Measurements from ENCODE around the gene COL9A3. TPM values are rescaled to one million over a fixed set of nuclear protein-coding genes. Genes with fewer than 3 reads are reported as not detected.
"Not testable (repeated sequence)": the region's sequence is repeated elsewhere in the genome, so short reads cannot be mapped to it uniquely, and the experiment has no call there.

Gene COL9A3
- total RNA-seq, 2 experiments from 2014 or later = not detected

- Histone ChIP-seq H3K4me1 (ENCODE audit: insufficient read depth, low read length) (no peaks in the 10 kb centered on the region), H3K4me3 (ENCODE audit: low read length) (no peak overlapping the region), H3K27ac (ENCODE audit: low read depth in 1 of 2, low read length in 2 of 2) (no peak overlapping the region), H3K9me3 (ENCODE audit: control insufficient read depth in 1 of 2, insufficient read depth in 1 of 2, low read length in 2 of 2) (no peaks in the 10 kb centered on the region), H3K27me3 (ENCODE audit: control insufficient read depth in 1 of 2, insufficient read depth in 2 of 2, low read length in 2 of 2) (no peaks in the 10 kb centered on the region), H3K36me3 (ENCODE audit: insufficient read depth, low read length) (peaks cover 3% of the 10 kb centered on the region)
- no peak for ATAC-seq (ENCODE audit: poor library complexity)
- no peak for DNase-seq
- ChIA-PET CTCF (no interaction called here), POLR2A (no interaction called here)
- Mint-ChIP-seq H3K27ac (no peak overlapping the region), H3K4me1 (ENCODE audit: low read depth) (no peaks in the 10 kb centered on the region), H3K36me3 (ENCODE audit: low read depth) (peaks cover 4% of the 10 kb centered on the region), H3K9me3 (no peaks in the 10 kb centered on the region), H3K27me3 (no peaks in the 10 kb centered on the region), H3K4me3 (no peak overlapping the region)
- intact Hi-C loops (cut with DNase I, micrococcal nuclease) = no loop called here
- no peak for TF ChIP-seq CTCF (IDR thresholded peaks at IDR 0.05)
These were observed 27.3 kb downstream of the COL9A3 start for GRCh38 chr20:62844182-62844581.

DNA sequence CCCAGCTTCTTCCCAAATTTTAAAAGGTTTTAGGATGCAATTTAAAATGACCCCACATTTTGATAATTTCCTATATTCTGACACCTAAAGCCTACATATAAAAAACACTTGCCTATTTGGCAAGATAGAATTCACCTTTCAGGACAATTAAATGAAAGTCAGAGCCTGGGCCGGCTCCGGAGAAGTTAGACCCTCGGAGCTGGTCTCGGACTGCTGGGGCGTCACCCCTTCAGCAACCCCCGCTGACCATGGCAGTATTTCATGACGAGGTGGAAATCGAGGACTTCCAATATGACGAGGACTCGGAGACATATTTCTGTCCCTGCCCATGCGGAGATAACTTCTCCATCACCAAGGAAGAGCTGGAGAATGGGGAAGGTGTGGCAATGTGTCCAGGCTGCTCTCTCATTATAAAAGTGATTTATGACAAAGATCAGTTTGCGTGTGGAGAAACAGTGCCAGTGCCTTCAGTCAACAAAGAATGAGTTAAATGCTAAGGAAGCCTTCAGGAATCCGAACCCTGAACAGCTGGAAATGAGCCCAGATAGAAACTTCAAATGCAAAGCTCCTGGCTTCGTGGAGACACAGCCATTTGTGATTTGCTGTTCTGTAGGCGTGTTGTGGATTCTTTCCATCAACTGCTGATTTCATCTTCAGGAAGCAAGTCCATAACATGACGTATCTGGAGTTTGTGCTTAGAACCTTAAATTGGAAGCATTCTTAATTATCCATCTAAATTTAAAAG, 28.7 kb downstream of the COL9A3 start:
- ChIA-PET CTCF (no interaction called here), POLR2A (no interaction called here)
- no peaks in the 10 kb centered on the region for H3K27me3 ChIP-seq (ENCODE audit: control insufficient read depth in 1 of 2, insufficient read depth in 2 of 2, low read length in 2 of 2)
- intact Hi-C loops (cut with DNase I, micrococcal nuclease) = no loop called here
- no peaks in the 10 kb centered on the region for H3K4me1 ChIP-seq (ENCODE audit: insufficient read depth, low read length)
- peaks cover 3% of the 10 kb centered on the region for H3K36me3 ChIP-seq (ENCODE audit: insufficient read depth, low read length)
- H3K4me1 Mint-ChIP-seq (ENCODE audit: low read depth) = no peaks in the 10 kb centered on the region
- no peak for TF ChIP-seq CTCF (IDR thresholded peaks at IDR 0.05)
- DNase-seq (no peak), ATAC-seq (ENCODE audit: poor library complexity) (no peak)
- H3K27ac ChIP-seq (ENCODE audit: low read depth in 1 of 2, low read length in 2 of 2) = no peak overlapping the region
- peaks cover 12% of the 10 kb centered on the region for H3K36me3 Mint-ChIP-seq (ENCODE audit: low read depth)
- no peak overlapping the region for H3K4me3 Mint-ChIP-seq
- H3K27me3 Mint-ChIP-seq = no peaks in the 10 kb centered on the region
- H3K9me3 Mint-ChIP-seq = no peaks in the 10 kb centered on the region
- no peak overlapping the region for H3K27ac Mint-ChIP-seq
- H3K9me3 ChIP-seq (ENCODE audit: control insufficient read depth in 1 of 2, insufficient read depth in 1 of 2, low read length in 2 of 2) = no peaks in the 10 kb centered on the region
- no peak overlapping the region for H3K4me3 ChIP-seq (ENCODE audit: low read length)

DNA sequence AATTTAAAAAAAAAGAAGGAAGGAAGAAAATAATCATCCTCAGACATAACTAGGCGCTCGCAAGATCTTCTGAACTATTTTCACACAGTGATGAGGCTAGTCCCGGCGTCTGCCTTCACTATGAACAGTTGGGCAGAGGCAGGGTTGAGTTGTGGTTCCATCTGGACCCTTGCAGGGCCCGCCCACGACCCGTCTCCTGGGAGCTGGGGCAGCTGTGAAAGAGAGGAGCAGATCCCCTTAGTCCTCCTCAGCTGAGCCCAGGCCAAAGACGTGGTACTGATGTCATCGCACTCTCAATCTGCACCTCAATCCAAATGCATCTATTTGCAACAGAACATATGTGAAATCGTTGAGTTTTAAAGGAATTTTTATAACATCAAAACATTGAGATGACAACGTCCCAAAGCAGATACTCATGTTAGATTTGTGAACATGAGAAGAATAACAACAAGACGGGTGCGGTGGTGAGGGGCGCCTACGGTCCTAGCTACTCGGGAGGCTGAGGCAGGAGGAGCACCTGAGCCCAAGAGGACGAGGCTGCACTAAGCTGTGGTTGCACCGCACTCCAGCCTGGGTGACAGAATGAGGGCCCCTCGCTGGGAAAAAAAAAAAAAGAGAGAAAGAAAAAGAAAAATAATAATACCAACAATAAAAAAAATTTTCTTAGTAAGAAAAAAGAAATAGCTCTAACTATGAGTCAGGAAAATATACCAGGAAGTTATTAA, 29.5 kb downstream of the COL9A3 start:
- no peaks in the 10 kb centered on the region for H3K9me3 ChIP-seq (ENCODE audit: control insufficient read depth in 1 of 2, insufficient read depth in 1 of 2, low read length in 2 of 2)
- DNase-seq = no peak
- no peak overlapping the region for H3K4me3 Mint-ChIP-seq
- H3K36me3 Mint-ChIP-seq (ENCODE audit: low read depth) = peaks cover 17% of the 10 kb centered on the region
- H3K27ac Mint-ChIP-seq = no peak overlapping the region
- H3K4me3 ChIP-seq (ENCODE audit: low read length) = no peak overlapping the region
- H3K27me3 Mint-ChIP-seq = no peaks in the 10 kb centered on the region
- ChIA-PET CTCF (no interaction called here), POLR2A (no interaction called here)
- H3K27ac ChIP-seq (ENCODE audit: low read depth in 1 of 2, low read length in 2 of 2) = no peak overlapping the region
- no peaks in the 10 kb centered on the region for H3K9me3 Mint-ChIP-seq
- no peaks in the 10 kb centered on the region for H3K4me1 ChIP-seq (ENCODE audit: insufficient read depth, low read length)
- no peak for TF ChIP-seq CTCF (IDR thresholded peaks at IDR 0.05)
- no peaks in the 10 kb centered on the region for H3K4me1 Mint-ChIP-seq (ENCODE audit: low read depth)
- no peak for ATAC-seq (ENCODE audit: poor library complexity)
- no peaks in the 10 kb centered on the region for H3K27me3 ChIP-seq (ENCODE audit: control insufficient read depth in 1 of 2, insufficient read depth in 2 of 2, low read length in 2 of 2)
- intact Hi-C loops (cut with DNase I, micrococcal nuclease) = no loop called here
- peaks cover 4% of the 10 kb centered on the region for H3K36me3 ChIP-seq (ENCODE audit: insufficient read depth, low read length)

DNA sequence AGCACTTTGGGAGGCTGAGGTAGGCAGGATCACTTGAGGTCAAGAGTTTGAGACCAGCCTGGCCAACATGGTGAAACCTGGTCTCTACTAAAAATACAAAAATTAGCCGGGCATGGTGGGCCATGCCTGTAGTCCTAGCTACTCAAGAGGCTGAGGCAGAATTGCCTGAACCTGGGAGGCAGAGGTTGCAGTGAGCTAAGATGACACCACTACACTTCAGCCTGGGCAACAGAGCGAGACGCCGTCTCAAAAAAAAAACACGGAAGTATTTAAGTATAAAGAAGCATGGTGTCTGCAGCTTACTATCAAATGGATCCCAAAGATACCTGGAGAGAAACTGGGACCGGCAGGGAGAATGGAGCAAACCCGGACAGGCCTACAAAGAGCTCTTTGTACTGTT, 32.1 kb downstream of the COL9A3 start:
- H3K4me3 Mint-ChIP-seq; intact Hi-C loops (cut with DNase I, micrococcal nuclease); H3K9me3 ChIP-seq (ENCODE audit: control insufficient read depth in 1 of 2, insufficient read depth in 1 of 2, low read length in 2 of 2); H3K27me3 Mint-ChIP-seq; H3K27ac Mint-ChIP-seq; H3K4me1 ChIP-seq (ENCODE audit: insufficient read depth, low read length); DNase-seq; CTCF ChIA-PET; H3K4me3 ChIP-seq (ENCODE audit: low read length); H3K9me3 Mint-ChIP-seq; H3K27ac ChIP-seq (ENCODE audit: low read depth in 1 of 2, low read length in 2 of 2); POLR2A ChIA-PET; H3K27me3 ChIP-seq (ENCODE audit: control insufficient read depth in 1 of 2, insufficient read depth in 2 of 2, low read length in 2 of 2); H3K4me1 Mint-ChIP-seq (ENCODE audit: low read depth); ATAC-seq (ENCODE audit: poor library complexity): not testable (repeated sequence)
- H3K36me3 Mint-ChIP-seq (ENCODE audit: low read depth) = peaks cover 24% of the 10 kb centered on the region
- H3K36me3 ChIP-seq (ENCODE audit: insufficient read depth, low read length) = peaks cover 20% of the 10 kb centered on the region
